ENCODE results near the gene FURIN. TPM values are rescaled to one million over a fixed set of nuclear protein-coding genes. Genes with fewer than 3 reads are reported as not detected.
"Not testable (repeated sequence)": the region's sequence is repeated elsewhere in the genome, so short reads cannot be mapped to it uniquely, and the experiment has no call there.

The FURIN gene
- total RNA-seq, 4 donors from 2014 or later: 76.7 to 159 (median 118) TPM

- ATAC-seq (no peak), DNase-seq (no peak)
- intact Hi-C loops (cut with DNase I; ENCODE audit: low total_unique reads) (no loop called here), in situ Hi-C loops (cut with MboI; ENCODE audit: low sequenced_read_pairs in 4 of 4) (no loop called here)
- no peak for TF ChIP-seq CTCF (IDR thresholded peaks at IDR 0.05 in 4 of 5, conservative IDR thresholded peaks at IDR 0.05 in 1 of 5)
- no peak for TF ChIP-seq POLR2A (IDR thresholded peaks at IDR 0.05)
- Histone ChIP-seq H3K9me3 (no peaks in the 10 kb centered on the region), H3K4me1 (peaks cover 4 to 5% of the 10 kb centered on the region in 2 donors), H3K4me3 (no peak overlapping the region), H3K27ac (no peak overlapping the region), H3K27me3 (no peaks in the 10 kb centered on the region), H3K36me3 (peaks cover 0 to 31% of the 10 kb centered on the region in 2 donors)
Observed at GRCh38 chr15:90924375-90924774, 56.0 kb downstream of the FURIN start.

- H3K27ac ChIP-seq; H3K9me3 ChIP-seq; DNase-seq; ATAC-seq; H3K36me3 ChIP-seq; H3K27me3 ChIP-seq; intact Hi-C loops (cut with DNase I; ENCODE audit: low total_unique reads); H3K4me3 ChIP-seq; in situ Hi-C loops (cut with MboI; ENCODE audit: low sequenced_read_pairs in 4 of 4): not testable (repeated sequence)
- H3K4me1 ChIP-seq: peaks cover 18 to 19% of the 10 kb centered on the region in 2 donors
Observed at GRCh38 chr15:90926766-90927165, 58.4 kb downstream of the FURIN start.

- DNase-seq; H3K27me3 ChIP-seq; H3K4me3 ChIP-seq; H3K9me3 ChIP-seq; in situ Hi-C loops (cut with MboI; ENCODE audit: low sequenced_read_pairs in 4 of 4); H3K36me3 ChIP-seq; ATAC-seq: not testable (repeated sequence)
- intact Hi-C loops (cut with DNase I; ENCODE audit: low total_unique reads): loop anchor here (1.0 kb wide), 1 partner anchor 12 kb away; no protein-coding TSS in a partner anchor
- Histone ChIP-seq H3K4me1 (peaks cover 24 to 29% of the 10 kb centered on the region in 2 donors), H3K27ac (peak overlapping the region in 1 of 4 donors; percentile 90)
Observed at GRCh38 chr15:90928106-90928505, 59.7 kb downstream of the FURIN start.

DNA sequence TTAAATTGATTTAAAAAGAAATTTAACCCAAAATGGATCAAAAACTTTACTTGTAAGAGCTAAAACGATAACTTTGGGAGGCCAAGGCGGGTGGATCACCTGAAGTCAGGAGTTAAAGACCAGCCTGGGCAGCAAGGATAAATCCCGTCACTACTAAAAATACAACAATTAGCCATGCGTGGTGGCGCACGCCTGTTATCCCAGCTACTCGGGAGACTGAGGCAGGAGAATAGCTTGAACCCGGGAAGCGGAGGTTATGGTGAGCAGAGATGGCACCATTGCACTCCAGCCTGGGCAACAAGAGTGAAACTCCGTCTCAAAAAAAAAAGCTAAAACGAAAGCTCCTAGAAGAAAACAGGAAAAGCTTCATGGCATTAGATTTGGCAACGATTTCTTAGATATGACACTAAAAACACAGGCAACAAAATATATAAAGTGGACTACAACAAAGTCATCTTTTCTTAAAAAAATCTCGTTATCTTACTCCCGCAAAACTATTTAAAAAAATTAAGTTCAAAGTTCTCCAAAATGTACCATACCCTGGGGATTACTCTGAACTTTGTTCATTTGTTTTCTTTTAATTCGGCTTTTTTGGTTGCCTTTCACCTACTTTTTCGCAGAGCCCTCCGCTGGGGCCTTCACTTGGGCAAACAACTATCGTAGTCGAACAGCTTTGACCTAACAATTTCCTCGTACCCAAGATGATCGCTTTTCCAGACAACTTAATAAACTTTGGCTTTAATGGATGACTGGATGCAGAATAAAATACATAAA, 61.0 kb downstream of the FURIN start:
- DNase-seq: no peak
- intact Hi-C loops (cut with DNase I; ENCODE audit: low total_unique reads): loop anchor here (5.0 kb wide), 1 partner anchor 212 kb away; the partner anchor contains the start of gene BLM
- H3K36me3 ChIP-seq: no peaks in the 10 kb centered on the region
- no peaks in the 10 kb centered on the region for H3K27me3 ChIP-seq
- peak overlapping the region; percentile 54 to 76 (median 72) for H3K4me3 ChIP-seq
- in situ Hi-C loops (cut with MboI; ENCODE audit: low sequenced_read_pairs in 4 of 4): no loop called here
- H3K27ac ChIP-seq: peak overlapping the region; percentile 84 to 95 (median 89)
- no peaks in the 10 kb centered on the region for H3K9me3 ChIP-seq
- peaks cover 30 to 35% of the 10 kb centered on the region in 2 donors for H3K4me1 ChIP-seq
- peak in 1 of 2 donors; percentile 6 for ATAC-seq
- TF ChIP-seq CTCF (IDR thresholded peaks at IDR 0.05 in 4 of 5, conservative IDR thresholded peaks at IDR 0.05 in 1 of 5): no peak

DNA sequence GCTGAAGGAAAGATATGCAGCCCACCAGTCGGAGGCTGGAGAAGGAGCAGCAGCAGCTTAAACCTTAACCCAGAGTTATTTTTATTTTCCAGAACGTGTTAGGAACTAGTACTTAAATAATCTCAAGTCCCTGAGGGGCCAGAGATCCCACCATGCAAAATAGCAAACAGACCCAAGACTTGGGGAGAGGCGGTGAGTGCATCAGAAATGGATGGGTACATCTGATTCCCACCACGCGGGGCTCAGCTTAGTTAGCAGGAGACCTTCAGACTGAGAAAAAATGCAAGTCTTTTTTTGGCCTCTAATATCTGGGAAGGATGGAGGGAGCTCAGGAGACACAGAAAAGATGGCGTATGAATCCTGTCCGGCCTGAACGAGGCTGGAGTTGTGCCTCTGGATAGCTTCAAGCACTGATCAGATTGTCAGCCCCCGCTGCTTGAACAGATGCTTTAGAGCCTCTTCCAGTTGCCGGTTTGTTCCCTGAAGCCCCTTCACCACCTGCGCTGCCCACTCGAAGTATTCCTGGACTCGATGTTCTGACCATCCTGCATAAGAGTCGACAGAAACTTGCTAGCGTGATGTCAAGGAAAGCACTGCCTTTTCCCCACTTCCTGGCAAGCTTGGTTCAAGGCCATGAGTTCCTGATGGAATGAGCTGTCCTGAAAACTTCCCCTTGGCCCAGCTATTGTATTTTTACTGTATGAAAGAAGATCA, 62.6 kb downstream of the FURIN start:
- H3K4me3 ChIP-seq: peak overlapping the region; percentile 54 to 76 (median 72)

More for the DNA sequence above, 62.6 kb downstream of the FURIN start:
- no peaks in the 10 kb centered on the region for H3K36me3 ChIP-seq
- no peaks in the 10 kb centered on the region for H3K27me3 ChIP-seq
- intact Hi-C loops (cut with DNase I; ENCODE audit: low total_unique reads) (loop anchor here (5.0 kb wide), 1 partner anchor 214 kb away; the partner anchor contains the start of gene BLM), in situ Hi-C loops (cut with MboI; ENCODE audit: low sequenced_read_pairs in 4 of 4) (no loop called here)
- TF ChIP-seq POLR2A (IDR thresholded peaks at IDR 0.05) (no peak), CTCF (IDR thresholded peaks at IDR 0.05 in 4 of 5, conservative IDR thresholded peaks at IDR 0.05 in 1 of 5) (no peak)
- ATAC-seq (no peak), DNase-seq (no peak)
- peak overlapping the region; percentile 84 to 95 (median 89) for H3K27ac ChIP-seq
- peaks cover 42 to 44% of the 10 kb centered on the region in 2 donors for H3K4me1 ChIP-seq
- H3K9me3 ChIP-seq: no peaks in the 10 kb centered on the region

All from gastrocnemius medialis (tissue), 4 donors.